ENCODE measurements around the gene PTGES.

PTGES gene

GRCh38 chr9:129714511-129715061 lies 38.3 kb downstream of the PTGES start:
- no peak for DNase-seq (ENCODE audit: low spot score)
- TF ChIP-seq, protein P1, sequence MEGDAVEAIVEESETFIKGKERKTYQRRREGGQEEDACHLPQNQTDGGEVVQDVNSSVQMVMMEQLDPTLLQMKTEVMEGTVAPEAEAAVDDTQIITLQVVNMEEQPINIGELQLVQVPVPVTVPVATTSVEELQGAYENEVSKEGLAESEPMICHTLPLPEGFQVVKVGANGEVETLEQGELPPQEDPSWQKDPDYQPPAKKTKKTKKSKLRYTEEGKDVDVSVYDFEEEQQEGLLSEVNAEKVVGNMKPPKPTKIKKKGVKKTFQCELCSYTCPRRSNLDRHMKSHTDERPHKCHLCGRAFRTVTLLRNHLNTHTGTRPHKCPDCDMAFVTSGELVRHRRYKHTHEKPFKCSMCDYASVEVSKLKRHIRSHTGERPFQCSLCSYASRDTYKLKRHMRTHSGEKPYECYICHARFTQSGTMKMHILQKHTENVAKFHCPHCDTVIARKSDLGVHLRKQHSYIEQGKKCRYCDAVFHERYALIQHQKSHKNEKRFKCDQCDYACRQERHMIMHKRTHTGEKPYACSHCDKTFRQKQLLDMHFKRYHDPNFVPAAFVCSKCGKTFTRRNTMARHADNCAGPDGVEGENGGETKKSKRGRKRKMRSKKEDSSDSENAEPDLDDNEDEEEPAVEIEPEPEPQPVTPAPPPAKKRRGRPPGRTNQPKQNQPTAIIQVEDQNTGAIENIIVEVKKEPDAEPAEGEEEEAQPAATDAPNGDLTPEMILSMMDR (IDR thresholded peaks at IDR 0.05), result no peak
- peak overlapping the region; percentile 50 to 85 for H3K27ac ChIP-seq
- peak overlapping the region; percentile 45 for H3K4me3 ChIP-seq

DNA sequence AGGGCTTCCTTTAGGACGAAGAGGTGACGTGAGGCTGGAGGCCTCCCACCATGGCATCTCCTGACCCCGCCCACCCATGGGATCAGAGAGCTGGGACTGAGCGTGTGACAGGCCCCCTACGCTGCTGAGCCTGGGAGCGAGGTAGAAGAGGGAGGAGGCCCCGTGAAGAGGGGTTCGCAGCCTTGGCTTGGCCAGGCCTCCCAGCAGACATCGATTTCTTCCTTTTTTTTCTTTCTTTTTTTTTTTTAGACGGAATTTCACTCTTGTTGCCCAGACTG lies 39.5 kb downstream of the PTGES start:
- TF ChIP-seq, protein P1 (IDR thresholded peaks at IDR 0.05), result no peak
- peak overlapping the region; percentile 30 for H3K4me3 ChIP-seq
- peak overlapping the region; percentile 75 to 79 for H3K27ac ChIP-seq
- DNase-seq (ENCODE audit: low spot score), result no peak

- TF ChIP-seq, protein P1 (IDR thresholded peaks at IDR 0.05), result no peak
- Histone ChIP-seq H3K27ac (peak overlapping the region; percentile 75 to 79), H3K4me3 (peak overlapping the region; percentile 30)
- peak; percentile 73 for DNase-seq (ENCODE audit: low spot score)
Measured at GRCh38 chr9:129712634-129713401, 40.0 kb downstream of the PTGES start.

DNA sequence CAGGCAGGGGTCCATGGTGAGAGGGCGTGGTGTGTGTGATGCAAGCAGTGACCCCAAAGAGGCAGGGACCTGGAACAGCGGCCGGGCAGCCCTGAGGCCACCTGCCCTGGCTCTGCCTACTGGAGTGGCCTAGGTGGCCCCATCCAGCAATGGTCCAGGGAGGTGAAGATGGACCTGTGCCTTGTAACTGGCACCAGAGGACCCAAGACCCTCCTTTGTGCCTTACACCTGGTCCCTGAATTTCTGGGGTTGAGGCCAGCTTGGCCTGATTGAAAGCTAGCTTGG lies 42.7 kb downstream of the PTGES start:
- Histone ChIP-seq H3K27ac (peak overlapping the region in 1 of 2 donors; percentile 2), H3K4me3 (no peak overlapping the region)
- TF ChIP-seq, protein P1 (IDR thresholded peaks at IDR 0.05), result no peak
- DNase-seq (ENCODE audit: low spot score), result no peak

- Histone ChIP-seq H3K4me3 (no peak overlapping the region), H3K27ac (peak overlapping the region in 1 of 2 donors; percentile 29)
- no peak for DNase-seq (ENCODE audit: low spot score)
- TF ChIP-seq, protein P1 (IDR thresholded peaks at IDR 0.05), result no peak
Measured at GRCh38 chr9:129709438-129710168, 43.2 kb downstream of the PTGES start.

GRCh38 chr9:129708793-129709192 lies 44.0 kb downstream of the PTGES start:
- Histone ChIP-seq H3K4me3 (no peak overlapping the region), H3K27ac (peak overlapping the region in 1 of 2 donors; percentile 29)
- DNase-seq (ENCODE audit: low spot score), result no peak
- TF ChIP-seq, protein P1 (IDR thresholded peaks at IDR 0.05), result no peak

DNA sequence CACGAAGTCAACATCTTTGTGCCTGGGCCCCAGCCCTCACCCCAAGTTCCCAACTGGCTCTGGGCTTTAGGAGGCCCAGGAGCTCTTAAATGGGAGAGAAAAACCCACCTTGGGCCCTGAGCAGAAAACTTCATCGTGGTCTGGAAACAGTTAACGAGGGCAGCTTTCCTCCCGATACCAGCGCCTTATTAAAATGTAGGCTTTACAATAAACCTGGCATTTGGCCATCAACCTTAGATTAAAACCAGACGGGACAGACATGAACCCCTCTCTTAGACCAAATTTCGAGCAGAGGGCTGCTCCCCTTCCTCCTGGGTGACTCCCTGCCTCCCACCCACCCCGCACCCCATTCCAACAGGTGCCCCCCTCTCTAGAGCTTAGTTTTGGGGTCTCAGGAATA lies 48.0 kb downstream of the PTGES start:
- Histone ChIP-seq H3K27ac (peak overlapping the region; percentile 64 to 96), H3K4me3 (no peak overlapping the region)
- TF ChIP-seq, protein P1 (IDR thresholded peaks at IDR 0.05), result no peak
- no peak for DNase-seq (ENCODE audit: low spot score)

Data from coronary artery (tissue), 2 donors.